Fibroblast of mammary gland (primary cell): ENCODE measurements around the gene GRAMD4.

Experiments used
- DNase-seq: peaks from one replicate; pipeline ENCODE4 v3.0.0-alpha.2; 2010; ENCODE audit warnings: low read depth
- H3K4me3 ChIP-seq: 2 replicates; pipeline ENCODE4 v1.5.1; 2011; ENCODE audit warnings: low read depth, mild to moderate bottlenecking, low read length, moderate library complexity; ENCODE audit not compliant: control insufficient read depth
- TF ChIP-seq, protein P1 (sequence below): conservative IDR thresholded peaks from 2 replicates; pipeline ENCODE4 v1.5.1; 2011; ENCODE audit warnings: low read depth, low read length, inconsistent platforms; ENCODE audit not compliant: control insufficient read depth, insufficient read depth

The GRAMD4 gene

GRCh38 chr22:46696229-46696518, 76.0 kb downstream of the GRAMD4 start:
- no peak overlapping the region for H3K4me3 ChIP-seq
- DNase-seq: no peak
- TF ChIP-seq, protein P1, sequence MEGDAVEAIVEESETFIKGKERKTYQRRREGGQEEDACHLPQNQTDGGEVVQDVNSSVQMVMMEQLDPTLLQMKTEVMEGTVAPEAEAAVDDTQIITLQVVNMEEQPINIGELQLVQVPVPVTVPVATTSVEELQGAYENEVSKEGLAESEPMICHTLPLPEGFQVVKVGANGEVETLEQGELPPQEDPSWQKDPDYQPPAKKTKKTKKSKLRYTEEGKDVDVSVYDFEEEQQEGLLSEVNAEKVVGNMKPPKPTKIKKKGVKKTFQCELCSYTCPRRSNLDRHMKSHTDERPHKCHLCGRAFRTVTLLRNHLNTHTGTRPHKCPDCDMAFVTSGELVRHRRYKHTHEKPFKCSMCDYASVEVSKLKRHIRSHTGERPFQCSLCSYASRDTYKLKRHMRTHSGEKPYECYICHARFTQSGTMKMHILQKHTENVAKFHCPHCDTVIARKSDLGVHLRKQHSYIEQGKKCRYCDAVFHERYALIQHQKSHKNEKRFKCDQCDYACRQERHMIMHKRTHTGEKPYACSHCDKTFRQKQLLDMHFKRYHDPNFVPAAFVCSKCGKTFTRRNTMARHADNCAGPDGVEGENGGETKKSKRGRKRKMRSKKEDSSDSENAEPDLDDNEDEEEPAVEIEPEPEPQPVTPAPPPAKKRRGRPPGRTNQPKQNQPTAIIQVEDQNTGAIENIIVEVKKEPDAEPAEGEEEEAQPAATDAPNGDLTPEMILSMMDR: no peak

- TF ChIP-seq, protein P1: no peak
- DNase-seq: no peak
- no peak overlapping the region for H3K4me3 ChIP-seq
These were observed 76.4 kb downstream of the GRAMD4 start for GRCh38 chr22:46696614-46697013.

DNA sequence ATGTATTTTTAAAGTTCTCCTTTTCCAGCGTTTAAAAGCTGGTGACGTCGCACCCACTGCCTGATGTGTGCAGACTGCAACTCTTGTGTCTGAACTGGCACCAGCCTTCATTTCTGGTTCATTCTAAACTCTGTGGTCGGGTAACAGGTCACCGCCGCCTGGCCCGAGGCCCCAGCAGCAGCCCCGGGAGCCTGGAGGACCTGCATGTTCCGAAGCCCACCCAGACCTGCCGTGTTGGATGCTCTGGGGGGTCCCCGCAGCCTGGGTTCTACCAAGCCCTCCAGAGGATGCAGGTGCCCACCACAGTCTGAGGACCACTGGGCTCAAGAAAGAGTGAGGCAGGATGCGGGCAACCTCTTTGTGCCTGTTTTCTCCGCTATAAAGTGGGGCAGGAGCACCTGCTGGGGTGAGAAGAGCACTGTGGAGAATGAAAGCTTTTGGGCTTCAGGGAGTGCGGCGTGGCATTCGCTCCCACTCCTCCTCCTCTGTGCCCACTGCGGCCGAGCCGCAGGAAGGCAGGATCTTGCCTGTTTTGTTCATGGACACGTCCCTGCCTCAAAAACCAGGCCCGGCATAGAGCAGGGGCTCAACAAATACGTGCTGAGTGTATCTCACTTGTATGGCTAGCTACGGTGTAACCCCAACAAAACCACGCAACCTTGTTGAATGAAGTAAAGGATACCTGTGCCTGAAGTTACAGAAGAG, 77.8 kb downstream of the GRAMD4 start:
- DNase-seq: no peak
- no peak overlapping the region for H3K4me3 ChIP-seq
- TF ChIP-seq, protein P1: no peak

DNA sequence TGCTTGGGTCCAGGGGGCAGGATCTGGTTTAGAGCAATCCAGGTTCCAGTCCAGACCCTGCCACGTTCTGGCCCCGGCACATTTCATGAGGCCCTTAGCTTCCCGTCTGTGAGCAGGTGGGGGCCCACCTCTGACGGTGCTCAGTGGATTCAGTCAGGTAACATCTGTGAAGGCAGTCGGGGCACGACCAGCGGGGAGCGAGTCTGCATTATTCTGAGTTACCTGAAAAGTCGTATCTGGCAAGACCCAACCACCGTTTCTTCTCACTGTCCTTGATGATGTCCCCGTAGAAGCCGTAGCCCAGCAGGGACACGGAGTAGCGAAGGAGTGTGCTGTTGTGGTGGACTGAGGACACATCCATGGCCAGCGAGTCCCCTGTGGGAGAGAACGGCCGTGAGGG, 78.9 kb downstream of the GRAMD4 start:
- DNase-seq: no peak
- TF ChIP-seq, protein P1: no peak
- H3K4me3 ChIP-seq: no peak overlapping the region

DNA sequence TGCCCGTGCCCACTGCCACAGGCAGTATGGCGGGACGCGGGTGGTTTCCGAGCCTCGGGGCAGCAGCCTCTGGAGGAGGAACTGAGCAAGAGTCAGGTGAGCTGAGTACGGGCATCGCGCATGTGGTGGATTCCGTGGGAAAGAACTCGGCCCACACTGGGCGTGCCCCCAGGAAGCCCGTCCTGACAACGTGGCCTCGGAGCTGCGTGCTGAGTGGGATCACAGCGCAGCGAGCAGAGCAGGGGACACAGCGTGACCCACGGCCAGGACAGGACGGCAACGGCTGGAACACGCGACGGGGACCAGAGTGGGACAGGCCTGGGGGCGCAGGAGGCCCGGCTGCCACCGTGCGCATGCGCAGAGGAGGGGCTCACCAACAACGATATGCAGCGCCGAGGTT, 81.1 kb downstream of the GRAMD4 start:
- TF ChIP-seq, protein P1: no peak
- DNase-seq: no peak
- H3K4me3 ChIP-seq: no peak overlapping the region

DNA sequence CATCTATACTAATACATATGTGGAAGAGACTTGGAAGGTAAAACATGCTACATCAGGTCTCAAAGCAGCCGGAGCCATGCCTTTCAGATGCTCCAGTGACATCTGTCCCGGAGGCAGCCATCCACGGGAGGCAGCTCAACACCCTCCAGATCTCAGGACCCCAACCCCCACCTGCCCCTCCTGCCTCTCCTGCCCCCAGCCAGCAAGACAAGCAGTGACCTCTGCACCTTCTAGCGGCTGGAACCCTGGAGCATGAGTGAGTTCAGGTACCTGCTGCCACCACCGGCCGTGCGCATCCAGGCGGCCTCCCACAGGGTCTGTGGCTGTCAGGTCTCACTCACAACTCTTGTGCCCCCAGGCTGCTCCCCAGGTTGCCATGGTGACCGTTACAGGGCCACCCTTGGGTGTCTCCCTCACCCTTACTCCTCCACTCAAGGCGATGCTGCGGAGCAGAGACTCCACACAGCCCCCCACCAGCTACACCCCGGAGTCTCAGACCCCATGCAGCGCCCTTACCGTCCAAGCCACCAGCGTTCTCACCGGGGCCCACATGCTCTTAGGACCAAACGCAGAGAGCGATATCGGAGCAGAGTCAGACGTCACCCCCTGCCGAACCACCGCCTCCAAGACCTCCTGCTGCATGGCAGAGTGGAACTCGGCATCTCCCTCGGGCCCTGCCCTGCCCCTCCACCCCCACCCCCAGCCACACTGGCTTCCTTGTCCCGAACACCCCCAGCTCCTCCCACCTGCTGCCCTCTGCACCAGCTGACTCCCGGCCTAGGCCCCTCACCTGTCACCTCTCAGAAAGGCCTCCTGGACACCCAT, 83.2 kb downstream of the GRAMD4 start:
- H3K4me3 ChIP-seq: no peak overlapping the region
- no peak for DNase-seq
- TF ChIP-seq, protein P1: no peak
